ENCODE results near the gene DCDC2C.

DNA sequence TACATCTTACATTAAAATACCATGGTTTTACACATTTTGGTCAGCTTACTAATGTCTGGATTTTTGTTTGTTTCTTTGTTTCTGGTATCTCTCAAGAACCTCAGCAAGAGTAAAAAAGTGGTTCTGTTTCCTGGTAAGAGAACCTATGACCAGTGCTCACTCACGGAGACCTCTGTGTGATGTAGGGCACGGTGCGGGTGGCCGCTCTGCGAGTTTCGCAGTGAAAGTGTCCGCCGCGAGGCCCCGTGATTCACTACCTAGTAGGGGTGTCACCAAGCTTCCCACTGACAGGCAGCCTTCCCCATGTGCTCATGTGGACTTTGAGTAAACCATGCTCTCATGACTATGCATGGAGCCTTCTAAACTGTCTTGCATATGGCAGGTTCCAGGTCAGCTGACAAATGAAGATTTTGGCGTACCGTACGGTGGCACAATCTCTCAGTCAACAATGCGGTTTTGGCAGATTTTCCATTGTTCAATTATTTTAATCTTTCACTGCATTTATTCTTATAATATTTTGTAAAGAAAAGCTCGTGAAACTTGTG, 137.3 kb downstream of the DCDC2C start:
- no peak for TF ChIP-seq EZH2 (IDR thresholded peaks at IDR 0.05; ENCODE audit: insufficient read depth, poor library complexity, severe bottlenecking)
- TF ChIP-seq EZH2phosphoT487 (IDR thresholded peaks at IDR 0.05; ENCODE audit: insufficient read depth, low read depth), result no peak
